ENCODE measurements around the gene GCNT1. TPM values are rescaled to one million over a fixed set of nuclear protein-coding genes. Genes with fewer than 3 reads are reported as not detected.

GCNT1 gene
- total RNA-seq, 2 experiments from 2014 or later, result 0.36 to 0.53 TPM

DNA sequence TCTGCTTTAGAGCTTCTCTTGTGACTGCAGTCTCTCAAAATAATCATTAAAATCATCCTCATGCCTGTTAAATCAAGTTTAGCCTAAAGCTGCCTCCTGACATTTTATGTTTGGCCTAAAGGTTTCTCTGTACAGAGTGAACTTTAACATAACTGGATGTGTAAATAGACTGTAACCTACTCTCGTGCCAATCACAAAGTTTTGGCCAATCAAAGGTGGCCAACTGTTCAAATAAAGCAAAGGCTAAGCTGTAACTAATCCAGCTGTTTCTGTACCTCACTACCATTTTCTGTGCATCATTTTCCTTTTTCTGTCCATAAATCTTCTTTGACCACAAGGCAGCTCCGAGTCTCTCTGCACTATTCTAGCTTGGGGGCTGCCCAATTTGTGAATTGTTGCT lies 86.2 kb downstream of the GCNT1 start:
- POLR2A ChIA-PET, result no interaction called here
- no peaks in the 10 kb centered on the region for H3K36me3 Mint-ChIP-seq (ENCODE audit: low read depth)
- H3K9me3 Mint-ChIP-seq, result no peaks in the 10 kb centered on the region
- no peaks in the 10 kb centered on the region for H3K36me3 ChIP-seq (ENCODE audit: insufficient read depth, low read length)
- no peaks in the 10 kb centered on the region for H3K4me1 Mint-ChIP-seq (ENCODE audit: low read depth)
- CTCF ChIA-PET, result no interaction called here
- no peak overlapping the region for H3K4me3 ChIP-seq (ENCODE audit: low read length)
- intact Hi-C loops (cut with DNase I, micrococcal nuclease), result no loop called here
- H3K27ac Mint-ChIP-seq, result no peak overlapping the region
- no peaks in the 10 kb centered on the region for H3K9me3 ChIP-seq (ENCODE audit: control insufficient read depth in 1 of 2, insufficient read depth in 1 of 2, low read length in 2 of 2)
- no peak overlapping the region for H3K4me3 Mint-ChIP-seq
- H3K27ac ChIP-seq (ENCODE audit: low read depth in 1 of 2, low read length in 2 of 2), result no peak overlapping the region
- H3K27me3 Mint-ChIP-seq, result no peaks in the 10 kb centered on the region
- DNase-seq (no peak), ATAC-seq (ENCODE audit: poor library complexity) (no peak)
- H3K27me3 ChIP-seq (ENCODE audit: control insufficient read depth in 1 of 2, insufficient read depth in 2 of 2, low read length in 2 of 2), result no peaks in the 10 kb centered on the region
- TF ChIP-seq, protein P1, sequence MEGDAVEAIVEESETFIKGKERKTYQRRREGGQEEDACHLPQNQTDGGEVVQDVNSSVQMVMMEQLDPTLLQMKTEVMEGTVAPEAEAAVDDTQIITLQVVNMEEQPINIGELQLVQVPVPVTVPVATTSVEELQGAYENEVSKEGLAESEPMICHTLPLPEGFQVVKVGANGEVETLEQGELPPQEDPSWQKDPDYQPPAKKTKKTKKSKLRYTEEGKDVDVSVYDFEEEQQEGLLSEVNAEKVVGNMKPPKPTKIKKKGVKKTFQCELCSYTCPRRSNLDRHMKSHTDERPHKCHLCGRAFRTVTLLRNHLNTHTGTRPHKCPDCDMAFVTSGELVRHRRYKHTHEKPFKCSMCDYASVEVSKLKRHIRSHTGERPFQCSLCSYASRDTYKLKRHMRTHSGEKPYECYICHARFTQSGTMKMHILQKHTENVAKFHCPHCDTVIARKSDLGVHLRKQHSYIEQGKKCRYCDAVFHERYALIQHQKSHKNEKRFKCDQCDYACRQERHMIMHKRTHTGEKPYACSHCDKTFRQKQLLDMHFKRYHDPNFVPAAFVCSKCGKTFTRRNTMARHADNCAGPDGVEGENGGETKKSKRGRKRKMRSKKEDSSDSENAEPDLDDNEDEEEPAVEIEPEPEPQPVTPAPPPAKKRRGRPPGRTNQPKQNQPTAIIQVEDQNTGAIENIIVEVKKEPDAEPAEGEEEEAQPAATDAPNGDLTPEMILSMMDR (IDR thresholded peaks at IDR 0.05), result no peak
- H3K4me1 ChIP-seq (ENCODE audit: insufficient read depth, low read length), result no peaks in the 10 kb centered on the region

DNA sequence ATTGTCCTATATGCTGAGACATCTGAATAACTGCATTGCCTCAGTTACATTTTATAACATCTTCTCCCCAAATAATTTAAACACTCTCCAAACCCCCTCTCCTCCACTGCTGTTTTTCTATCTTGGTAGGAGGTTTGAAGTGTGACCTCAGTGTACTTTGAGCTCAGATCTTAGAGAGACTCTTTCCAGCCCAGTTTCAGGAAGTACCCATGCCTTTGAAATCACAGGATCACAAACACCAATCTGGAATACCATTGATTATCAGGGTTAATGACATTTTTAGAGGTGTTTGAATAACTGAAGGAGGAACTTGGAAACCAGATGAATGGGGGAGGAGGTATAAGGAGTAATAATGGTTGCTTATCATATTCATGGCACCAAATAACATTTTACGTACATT lies 93.2 kb downstream of the GCNT1 start:
- no peak for DNase-seq
- H3K27me3 ChIP-seq (ENCODE audit: control insufficient read depth in 1 of 2, insufficient read depth in 2 of 2, low read length in 2 of 2), result no peaks in the 10 kb centered on the region
- POLR2A ChIA-PET, result no interaction called here
- no peak overlapping the region for H3K27ac ChIP-seq (ENCODE audit: low read depth in 1 of 2, low read length in 2 of 2)
- intact Hi-C loops (cut with DNase I, micrococcal nuclease), result no loop called here
- Mint-ChIP-seq H3K4me1 (ENCODE audit: low read depth) (no peaks in the 10 kb centered on the region), H3K27ac (no peak overlapping the region), H3K27me3 (peaks cover 5% of the 10 kb centered on the region), H3K9me3 (no peaks in the 10 kb centered on the region), H3K36me3 (ENCODE audit: low read depth) (no peaks in the 10 kb centered on the region), H3K4me3 (no peak overlapping the region)
- ATAC-seq (ENCODE audit: poor library complexity), result no peak
- TF ChIP-seq, protein P1 (IDR thresholded peaks at IDR 0.05), result no peak
- H3K4me1 ChIP-seq (ENCODE audit: insufficient read depth, low read length), result no peaks in the 10 kb centered on the region
- CTCF ChIA-PET, result no interaction called here
- H3K9me3 ChIP-seq (ENCODE audit: control insufficient read depth in 1 of 2, insufficient read depth in 1 of 2, low read length in 2 of 2), result no peaks in the 10 kb centered on the region
- no peak overlapping the region for H3K4me3 ChIP-seq (ENCODE audit: low read length)
- H3K36me3 ChIP-seq (ENCODE audit: insufficient read depth, low read length), result no peaks in the 10 kb centered on the region

DNA sequence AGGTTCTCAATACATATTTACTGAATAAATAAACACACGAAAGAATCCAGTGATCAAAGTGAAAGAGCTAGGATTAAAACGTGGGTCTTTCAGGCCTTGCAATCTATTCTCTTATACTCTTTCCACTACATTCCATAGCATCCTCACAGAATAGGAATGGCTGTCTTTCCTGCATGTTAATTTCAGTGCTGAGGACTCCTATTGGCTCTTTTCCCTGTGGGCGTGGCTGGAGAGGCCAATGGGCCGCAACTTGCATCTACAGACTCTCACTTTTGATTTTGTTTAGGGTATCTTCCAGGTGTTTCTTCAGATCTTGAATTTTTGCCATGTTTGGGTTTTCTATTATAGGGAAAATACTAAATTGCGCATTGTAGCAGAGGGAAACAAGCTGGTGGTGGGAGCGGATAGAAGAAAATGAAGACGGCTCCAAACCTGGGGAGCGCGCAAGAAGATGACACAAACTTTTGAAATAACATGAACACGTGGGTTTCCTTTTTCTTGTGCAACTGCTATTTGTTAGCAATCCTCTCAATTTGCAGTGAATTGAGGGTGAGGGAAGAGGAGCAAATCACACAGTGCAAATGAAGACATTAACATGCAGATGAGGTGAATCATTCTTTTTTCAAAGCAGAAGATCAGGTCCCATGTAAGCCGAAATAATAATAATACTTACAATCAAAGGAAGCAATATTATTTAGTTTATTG lies 93.9 kb downstream of the GCNT1 start:
- TF ChIP-seq, protein P1 (IDR thresholded peaks at IDR 0.05), result no peak
- POLR2A ChIA-PET, result no interaction called here
- Histone ChIP-seq H3K9me3 (ENCODE audit: control insufficient read depth in 1 of 2, insufficient read depth in 1 of 2, low read length in 2 of 2) (no peaks in the 10 kb centered on the region), H3K36me3 (ENCODE audit: insufficient read depth, low read length) (no peaks in the 10 kb centered on the region), H3K27ac (ENCODE audit: low read depth in 1 of 2, low read length in 2 of 2) (no peak overlapping the region), H3K4me3 (ENCODE audit: low read length) (no peak overlapping the region), H3K4me1 (ENCODE audit: insufficient read depth, low read length) (no peaks in the 10 kb centered on the region), H3K27me3 (ENCODE audit: control insufficient read depth in 1 of 2, insufficient read depth in 2 of 2, low read length in 2 of 2) (no peaks in the 10 kb centered on the region)
- Mint-ChIP-seq H3K9me3 (no peaks in the 10 kb centered on the region), H3K36me3 (ENCODE audit: low read depth) (no peaks in the 10 kb centered on the region), H3K27me3 (peaks cover 5% of the 10 kb centered on the region), H3K27ac (no peak overlapping the region), H3K4me3 (no peak overlapping the region), H3K4me1 (ENCODE audit: low read depth) (no peaks in the 10 kb centered on the region)
- CTCF ChIA-PET, result no interaction called here
- intact Hi-C loops (cut with DNase I, micrococcal nuclease), result no loop called here
- ATAC-seq (ENCODE audit: poor library complexity), result no peak
- peak in 1 of 14 experiments; percentile 6 for DNase-seq

Measured in CD4-positive, alpha-beta T cell (primary cell).